DMS 273 (cell line): ENCODE data around the gene CAPN15.
A peak's percentile ranks its signal among the peaks of the same experiment; 100 is the strongest.
"Not testable (repeated sequence)": the region's sequence is repeated elsewhere in the genome, so short reads cannot be mapped to it uniquely, and the experiment has no call there.

Source experiments
- DNase-seq: peaks from one replicate; lab custom pipeline; 2025; ENCODE audit not compliant: unreplicated experiment; lab: John Stamatoyannopoulos, UW

CAPN15 gene

DNA sequence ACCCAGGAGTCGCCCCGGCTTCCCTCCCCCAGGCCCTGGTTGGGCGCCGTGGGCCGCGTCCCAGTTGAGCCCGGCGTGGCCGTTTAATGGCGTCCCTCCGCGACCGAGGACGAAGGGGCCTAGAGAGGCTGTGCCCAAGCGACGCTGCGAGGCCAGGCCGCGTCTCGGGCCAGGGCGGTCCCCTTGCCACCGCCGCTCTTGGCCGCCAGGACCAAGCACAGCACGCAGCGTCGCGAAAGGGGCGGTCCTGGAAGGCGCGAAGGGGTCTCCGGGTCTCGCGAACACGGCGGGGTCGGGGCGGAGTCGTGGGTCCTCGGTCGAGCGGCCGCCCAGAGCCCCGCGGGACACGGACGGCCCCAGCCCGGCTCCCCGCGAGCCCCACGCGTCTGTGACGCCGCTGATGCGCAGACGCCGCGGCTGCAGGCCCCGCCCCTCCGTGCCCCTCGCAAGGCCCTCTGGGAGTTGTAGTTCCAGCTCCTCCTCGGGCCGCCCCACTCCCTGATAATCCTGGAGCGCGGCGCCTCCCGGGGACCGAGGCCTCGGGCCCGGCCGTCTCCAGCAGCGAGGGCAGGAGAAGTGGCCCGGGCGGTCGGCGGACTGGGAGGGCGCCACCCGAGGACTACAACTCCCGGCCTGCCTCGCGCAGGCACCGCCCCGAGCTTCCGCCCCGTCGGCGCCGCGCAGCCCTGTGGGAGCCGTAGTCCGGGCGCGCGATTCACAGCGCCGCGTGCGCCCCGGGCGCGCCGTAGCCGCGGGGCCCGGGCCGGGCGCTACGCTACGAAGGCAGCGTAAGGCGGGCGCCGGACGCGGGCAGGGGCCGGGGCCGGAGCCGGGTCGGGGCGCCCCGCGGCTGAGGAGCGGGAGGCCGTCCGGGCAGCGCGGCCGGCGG lies at the start of gene CAPN15:
TSS of gene CAPN15 (plus strand) at position 698 of the 889 bp plus-strand sequence. CDS start 19,127 bp downstream, outside the sequence.
- peak; percentile 95 for DNase-seq

DNA sequence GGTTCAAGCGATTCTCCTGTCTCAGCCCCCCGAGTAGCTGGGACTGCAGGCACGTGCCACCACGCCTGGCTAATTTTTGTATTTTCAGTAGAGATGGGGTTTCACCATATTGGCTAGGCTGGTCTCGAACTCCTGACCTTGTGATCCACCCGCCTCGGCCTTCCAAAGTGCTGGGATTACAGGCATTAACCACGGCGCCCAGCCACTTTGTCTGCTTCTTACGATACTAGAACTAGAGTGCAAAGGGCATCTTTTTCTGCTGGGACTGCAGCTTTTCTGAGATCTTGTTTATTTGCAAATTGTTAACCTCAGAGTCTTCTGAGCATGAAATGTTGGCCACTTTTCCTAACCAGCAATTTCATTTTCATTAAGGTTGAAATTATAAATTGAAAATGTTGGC lies 49.2 kb upstream of the CAPN15 start:
- not testable (repeated sequence) for DNase-seq

DNA sequence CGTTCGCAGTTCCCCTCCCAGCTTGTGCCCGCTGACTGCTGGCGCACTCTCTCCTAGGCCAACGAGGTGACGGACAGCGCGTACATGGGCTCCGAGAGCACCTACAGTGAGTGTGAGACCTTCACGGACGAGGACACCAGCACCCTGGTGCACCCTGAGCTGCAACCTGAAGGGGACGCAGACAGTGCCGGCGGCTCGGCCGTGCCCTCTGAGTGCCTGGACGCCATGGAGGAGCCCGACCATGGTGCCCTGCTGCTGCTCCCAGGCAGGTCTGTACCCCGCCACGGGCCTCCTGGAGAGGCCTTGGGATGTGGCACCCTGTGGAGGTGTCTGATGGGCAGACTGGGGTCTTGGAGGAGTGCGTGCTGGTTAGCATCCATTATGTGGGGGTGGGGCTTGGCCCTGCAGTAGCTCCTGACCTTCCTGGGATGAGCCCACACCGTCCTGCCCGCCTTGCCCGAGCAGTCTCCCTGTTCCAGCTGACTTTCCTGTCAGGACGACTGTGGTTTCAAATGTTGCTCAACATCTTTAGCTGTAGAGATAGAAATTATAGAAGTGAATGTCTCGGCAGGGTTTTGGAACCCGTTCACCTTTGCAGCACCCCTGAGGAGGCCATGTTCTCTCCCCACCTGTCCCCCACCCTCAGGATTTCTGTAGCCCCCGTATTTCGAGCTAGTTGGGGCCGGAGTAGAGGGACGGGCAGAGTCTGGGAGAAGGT lies 44.9 kb upstream of the CAPN15 start:
- no peak for DNase-seq

DNA sequence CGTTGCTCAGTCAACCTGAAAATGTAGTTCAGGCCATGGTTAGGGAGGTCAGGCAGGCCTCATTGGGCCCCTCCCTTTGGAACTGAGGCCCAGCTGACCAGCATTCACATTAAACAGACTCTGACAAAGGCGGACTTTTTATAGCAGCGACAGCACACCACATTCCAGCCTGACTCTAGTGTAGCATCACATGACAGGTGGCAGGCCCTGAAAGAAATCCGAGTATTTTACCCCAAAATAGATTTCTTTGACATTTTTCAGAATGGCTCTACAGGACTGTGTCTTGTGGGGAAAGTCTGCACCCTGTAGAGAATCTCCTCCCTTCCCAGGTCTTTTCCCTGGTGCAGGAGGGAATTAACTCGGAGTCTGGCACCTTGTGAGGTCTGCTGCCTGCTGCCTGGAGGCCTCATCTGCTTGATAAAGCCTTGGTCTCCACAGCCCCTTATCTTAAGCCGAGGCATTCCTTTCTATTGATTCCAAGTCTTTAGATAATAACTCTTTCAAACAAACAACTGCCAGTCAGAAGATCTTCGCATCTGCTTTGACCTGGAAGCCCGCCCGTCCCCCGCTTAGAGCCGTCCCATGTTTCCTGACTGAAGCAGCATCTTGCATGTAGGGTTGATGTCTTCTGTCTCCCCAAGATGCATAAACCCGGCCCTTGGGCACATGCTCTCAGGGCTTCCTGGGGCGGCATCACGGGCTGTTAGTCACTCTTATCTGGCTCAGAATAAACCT lies 44.0 kb upstream of the CAPN15 start:
- DNase-seq: no peak

DNA sequence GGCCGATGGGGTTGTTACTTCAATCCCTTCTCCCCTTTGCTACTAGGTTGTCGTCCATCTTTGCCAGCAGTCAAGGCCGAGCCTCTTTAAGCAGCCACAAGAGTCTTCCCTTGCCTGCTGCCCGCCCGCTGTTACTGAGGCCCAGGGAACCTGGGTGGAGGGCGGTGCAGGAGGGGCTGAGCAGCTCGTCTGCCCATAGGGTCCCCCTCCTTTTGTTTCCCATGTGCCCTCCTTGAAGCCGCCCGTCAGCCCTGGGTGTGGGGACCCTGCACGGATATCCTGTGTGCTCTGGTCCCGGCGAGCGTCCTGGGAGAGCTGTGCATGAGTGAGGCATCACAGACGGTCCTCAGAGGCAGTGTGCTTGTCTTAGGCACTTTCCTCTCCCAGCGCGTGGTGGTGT lies 37.9 kb upstream of the CAPN15 start:
- DNase-seq: no peak

DNA sequence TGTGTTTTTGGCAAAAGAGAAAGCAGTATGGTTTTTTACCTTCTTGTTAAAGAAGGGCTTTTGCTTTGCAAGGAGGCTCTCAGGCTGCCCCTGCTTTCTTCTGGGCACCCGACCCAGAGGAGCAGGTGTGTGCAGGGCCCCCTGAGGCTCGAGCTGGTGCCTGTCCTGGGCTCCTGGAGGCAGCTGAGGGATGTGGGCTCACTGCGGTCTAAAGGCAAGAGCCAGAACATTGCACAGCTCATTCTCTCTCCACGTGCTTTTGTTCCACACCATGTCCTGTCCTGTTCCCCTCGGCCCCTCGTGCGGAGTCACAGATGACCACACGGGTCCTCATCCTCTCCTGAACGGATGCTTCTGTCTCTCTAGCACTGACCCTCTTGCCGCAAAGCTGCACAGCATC lies 36.7 kb upstream of the CAPN15 start:
- no peak for DNase-seq

DNA sequence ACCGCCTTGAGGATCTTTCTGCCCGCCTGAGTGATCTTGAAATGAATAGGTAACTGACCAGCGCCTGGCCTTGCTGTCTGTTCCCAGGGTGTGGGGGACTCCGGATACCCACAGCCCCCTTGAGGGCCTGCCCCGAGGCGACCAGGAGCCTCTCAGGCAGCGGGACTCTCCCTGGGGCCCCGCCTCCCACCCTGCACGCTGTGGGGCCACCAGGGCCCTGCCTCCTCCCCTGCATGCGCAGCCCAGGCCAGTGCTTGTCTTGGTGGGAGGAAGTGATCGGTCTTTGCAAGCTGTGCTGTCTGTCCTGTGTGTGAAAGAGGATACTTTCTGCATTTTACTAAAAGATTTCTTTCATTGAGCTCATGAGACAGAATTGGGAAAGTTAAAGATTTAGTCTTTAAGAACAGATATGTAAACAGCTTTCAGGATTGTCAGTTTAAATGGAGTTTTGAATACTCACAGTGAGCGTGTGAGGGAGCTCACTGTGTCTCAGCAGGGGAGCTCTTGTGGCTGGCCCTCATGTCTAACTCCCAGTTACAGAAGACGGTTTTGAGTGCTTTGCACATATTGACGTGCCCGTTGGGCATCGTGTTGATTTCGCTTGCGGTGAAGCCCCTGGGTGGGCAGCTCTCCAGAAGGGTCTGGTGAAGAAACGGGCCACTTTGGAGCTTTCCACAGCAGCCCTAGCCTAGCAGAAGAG lies 36.1 kb upstream of the CAPN15 start:
- no peak for DNase-seq

DNA sequence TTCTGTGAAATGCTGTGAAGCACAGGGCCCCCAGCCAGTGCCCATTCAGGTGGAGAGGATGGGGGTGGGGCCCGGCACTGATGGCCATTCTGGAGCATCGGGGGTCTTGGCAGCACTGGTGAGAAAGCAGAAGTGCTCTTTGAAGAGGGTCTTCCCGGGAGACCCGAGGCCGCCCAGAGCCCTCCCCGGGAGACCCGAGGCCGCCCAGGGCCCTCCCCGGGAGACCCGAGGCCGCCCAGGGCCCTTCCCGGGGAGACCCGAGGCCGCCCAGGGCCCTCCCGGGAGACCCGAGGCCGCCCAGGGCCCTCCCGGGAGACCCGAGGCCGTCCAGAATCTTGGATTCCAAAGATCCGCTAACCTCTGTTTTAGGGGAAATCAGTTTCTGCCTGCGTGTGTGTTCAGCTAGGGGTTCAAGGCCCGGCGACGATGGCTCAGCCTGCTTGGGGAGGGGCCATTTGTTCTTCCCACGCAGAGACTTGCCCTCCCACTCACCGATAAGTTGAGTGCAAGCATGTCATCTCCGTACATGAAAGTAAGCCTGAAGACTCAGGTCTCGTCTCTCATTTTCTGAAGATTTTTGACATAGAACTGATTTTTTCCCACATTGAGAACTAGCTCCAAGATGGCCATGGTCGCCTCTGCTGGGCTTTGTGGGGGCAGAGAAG lies 35.2 kb upstream of the CAPN15 start:
- DNase-seq: no peak

DNA sequence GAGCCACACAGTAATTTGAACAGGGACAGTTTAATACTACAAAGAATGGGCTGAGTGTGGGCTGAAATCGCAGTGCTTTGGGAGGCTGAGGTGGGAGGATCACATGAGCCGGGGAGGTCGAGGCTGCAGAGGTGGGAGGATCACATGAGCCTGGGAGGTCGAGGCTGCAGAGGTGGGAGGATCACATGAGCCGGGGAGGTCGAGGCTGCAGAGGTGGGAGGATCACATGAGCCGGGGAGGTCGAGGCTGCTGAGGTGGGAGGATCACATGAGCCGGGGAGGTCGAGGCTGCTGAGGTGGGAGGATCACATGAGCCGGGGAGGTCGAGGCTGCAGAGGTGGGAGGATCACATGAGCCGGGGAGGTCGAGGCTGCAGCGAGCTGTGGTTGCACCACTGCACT lies 32.8 kb upstream of the CAPN15 start:
- not testable (repeated sequence) for DNase-seq

DNA sequence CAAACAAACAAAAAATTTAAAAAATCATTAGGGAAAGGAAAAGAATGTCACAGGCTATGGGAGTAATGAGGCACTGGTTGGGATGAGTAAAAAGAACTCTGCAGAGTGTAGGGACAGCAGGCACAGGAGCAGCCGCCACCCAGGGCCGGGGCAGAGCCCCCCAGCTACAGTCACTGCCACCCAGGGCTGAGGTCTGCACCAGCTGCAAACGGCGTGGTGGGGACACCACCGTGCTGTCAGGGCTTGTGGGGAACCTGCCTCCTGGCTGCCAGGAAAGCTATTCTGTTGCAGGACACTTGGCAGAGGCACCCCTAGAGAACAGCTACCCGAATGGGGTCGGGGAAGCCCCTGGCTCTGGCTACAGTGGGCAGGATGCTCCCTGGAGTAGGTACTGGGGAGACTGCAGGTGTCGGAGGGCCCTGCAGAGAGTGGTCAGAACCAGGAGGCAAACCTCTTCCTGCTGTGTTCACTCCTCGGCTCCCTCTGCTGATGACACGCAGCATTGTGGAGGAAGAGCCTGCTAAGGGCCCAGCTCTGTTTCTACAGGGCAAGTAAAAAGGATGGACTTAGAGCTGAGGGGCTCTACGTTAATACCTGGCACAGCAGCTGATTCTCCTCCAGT lies 32.3 kb upstream of the CAPN15 start:
- peak; percentile 73 for DNase-seq

DNA sequence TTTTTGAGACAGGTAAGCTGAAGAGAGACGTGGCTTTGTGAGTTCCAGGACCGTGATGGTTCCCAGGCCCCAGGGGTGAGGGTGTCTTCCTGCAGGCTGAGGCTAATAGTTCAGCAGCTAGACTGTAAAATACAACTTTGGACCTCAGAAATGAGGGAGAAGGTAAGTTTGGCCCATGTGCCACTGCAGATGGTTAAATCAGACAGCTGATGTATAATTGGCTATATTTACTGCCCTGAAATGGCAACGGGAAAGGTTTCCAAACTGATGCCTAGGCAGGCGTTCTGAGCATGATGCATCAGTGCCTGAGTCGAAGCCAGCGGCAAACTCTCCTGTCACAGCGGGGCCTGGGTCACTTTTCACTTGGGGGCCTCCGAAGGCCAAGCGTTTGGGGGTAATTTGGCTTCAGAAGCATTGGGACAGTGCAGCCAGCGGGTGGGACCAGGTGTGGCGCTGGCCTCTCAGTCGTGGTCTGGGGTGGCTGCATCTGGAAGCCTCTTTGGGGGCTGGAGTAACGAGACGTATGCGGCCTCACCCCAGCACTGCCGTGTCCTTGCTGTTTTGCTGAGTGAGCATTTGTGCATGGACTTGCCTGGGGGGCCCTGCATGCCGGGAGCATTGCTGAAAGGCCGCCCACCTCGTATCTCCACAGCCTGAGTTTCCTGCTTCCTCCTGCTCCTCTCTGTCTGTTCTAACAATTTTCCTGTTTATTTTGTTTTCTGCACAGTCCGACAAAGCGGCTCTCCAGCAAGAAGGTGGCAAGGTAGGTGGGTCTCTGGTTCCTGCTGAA lies 31.2 kb upstream of the CAPN15 start:
- no peak for DNase-seq

DNA sequence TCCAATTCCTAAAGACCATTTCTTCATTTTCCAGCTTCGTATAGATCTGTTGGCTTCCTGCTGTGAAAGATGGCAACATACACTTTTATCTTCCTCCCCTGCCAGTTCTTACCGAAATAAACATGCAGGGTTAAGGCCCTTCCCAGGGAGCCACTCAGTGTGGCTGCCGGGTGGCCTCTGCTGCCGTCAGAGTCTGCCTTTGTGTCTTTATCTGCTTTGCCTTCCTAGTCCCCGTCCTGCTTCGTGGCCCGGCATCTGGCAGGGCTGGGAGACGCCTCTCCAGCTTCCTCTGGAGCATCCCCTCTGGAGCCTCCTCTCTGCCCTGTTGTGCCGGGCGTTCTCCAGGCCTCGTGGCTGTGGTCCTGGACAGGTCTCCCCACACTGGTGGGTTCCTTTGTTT lies 30.3 kb upstream of the CAPN15 start:
- no peak for DNase-seq

DNA sequence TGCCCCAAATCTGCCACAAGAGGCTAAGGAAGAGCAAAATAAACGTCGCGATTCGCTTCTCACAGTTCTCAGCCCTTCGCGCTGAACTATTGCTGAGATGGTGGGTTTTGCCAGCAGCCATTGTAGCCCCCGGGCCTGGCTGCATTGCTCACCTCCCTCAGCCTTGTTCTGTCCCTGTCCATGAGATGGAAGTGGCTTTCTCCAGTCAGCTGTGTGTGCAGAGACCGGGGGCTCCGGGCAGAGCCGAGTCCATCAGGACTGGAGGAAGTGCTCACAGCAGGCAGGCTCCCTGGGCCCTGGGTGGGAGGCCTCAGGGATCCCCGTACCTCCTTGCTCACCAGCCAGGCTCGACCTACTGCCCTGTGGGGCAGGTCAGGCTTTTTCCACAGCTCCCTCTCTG lies 27.6 kb upstream of the CAPN15 start:
- no peak for DNase-seq

DNA sequence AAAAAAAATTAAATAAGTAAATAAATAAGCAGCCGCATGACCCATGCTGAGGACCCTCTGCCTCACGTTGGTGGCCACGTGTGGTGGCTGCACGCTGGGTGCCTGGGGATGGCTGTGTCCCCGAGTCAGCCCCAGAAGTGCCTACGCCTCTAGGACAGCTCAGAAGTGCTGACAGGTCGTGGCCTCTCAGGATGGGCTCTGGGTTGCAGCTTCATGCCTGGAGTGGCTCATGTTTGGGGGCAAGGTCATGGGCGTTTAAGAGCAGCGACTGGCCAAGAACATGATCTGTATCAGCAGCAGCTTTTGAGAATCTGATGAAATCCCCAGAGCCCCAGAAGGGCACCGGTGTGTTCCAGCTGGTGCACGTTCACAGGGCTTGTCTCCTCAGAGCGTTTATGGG lies 26.8 kb upstream of the CAPN15 start:
- no peak for DNase-seq

DNA sequence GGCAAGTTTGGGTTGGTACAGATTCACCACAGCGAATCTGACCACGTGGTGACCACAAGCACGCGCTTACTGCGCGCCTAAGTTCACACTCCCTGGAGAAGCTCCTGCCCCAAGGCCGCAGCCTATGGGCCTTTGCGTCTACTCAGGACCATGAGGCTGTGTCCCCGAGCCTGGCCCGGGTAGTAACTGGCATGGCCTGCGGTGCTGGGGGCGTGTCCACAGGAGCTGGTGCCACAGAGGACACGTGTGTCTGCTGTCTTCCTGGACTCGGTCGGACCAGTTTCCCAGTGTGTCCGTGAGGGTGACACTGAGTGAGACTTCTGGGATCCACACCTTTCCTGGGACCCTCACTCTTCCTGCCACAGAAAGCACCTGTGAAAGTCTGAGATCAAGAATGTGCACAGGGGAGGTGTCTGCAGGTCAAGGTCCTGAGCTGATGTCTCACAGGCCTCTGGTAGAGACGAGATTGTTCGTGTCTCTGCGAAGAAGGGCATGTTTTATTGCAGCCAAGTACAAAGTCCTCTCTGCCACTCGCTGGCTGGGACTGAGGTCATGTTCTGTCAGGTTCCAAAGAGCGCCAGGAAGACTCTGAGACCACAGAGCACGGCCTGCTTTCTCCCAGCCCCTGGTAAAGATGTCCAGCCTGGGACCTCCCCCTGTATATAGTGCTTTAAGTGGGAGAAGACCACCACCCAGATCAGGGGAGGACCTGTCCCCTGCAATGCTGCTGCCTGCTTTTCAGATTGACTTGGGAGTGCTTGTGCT lies 25.2 kb upstream of the CAPN15 start:
- DNase-seq: no peak

DNA sequence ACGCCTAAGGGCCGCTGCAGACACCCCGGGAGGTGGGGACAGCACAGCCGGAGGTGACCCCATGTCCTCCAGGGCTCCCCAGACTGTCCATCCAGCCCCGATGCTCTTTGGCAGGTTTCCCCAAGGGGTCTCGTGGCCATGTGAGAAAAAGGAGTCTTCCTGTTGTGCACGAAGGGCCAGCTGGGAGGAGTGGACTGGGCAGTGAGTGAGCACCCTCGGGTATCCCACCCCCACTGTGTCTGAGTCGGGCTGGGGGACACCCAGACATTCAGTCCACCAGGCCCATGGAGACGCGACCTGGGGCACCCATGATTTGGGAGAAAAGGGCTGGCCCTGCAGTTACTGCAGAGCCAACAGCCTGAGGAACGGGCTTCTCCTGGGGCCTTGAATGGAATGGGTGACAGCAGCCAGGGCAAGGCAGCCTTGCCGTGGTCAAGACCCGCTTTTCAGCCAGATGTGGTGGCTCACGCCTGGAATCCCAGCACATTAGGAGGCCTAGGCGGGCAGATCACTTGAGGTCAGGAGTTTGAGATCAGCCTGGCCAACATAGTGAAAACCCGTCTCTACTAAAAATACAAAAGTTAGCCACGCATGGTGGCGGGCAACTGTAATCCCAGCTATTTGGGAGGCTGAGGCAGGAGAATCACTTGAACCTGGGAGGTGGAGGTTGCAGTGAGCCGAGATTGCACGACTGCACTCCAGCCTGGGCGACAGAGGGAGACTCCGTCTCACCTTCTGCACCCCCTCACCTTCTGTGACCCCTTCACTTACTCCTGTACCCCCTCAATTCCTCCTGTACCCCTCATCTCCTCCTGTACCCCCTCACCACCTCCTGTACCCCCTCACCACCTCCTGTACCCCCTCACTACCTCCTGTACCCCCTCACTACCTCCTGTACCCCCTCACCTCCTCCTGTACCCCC lies 24.1 kb upstream of the CAPN15 start:
- no peak for DNase-seq

DNA sequence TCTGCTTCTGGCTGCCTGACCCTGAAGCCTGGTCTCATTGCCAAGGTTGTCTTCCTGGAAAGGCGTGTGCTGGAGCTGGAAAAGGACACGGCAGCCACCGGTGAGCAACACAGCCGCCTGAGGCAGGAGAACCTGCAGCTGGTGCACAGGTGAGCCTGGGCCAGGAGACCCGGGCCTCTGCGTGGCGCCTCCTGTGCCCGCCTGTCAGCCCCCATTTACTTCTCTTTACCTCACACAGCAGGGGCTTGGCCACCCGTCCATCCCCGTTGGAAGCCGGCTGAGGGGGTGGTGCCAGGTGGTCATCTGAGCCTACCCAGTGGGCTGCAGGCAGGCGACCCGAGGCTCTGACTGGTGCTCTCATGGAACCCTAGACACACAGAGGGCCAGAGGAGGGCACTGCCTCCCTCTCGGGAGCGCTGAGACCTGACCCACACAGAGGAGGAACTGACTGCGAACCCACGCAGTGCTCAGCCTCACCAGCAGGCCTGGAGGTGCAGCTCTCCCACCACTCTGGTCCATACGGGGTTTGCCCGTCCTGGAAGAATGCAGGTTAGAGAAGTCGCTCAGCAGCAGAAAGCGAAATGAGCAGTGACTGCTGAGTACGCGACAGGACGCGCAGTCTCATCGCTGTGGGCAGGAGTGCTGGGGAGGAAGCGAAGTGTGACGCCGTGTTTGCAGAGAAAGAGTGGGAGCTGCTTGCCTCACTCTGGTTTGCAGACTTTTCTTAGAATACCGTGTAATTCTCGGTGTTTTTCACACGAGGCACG lies 21.9 kb upstream of the CAPN15 start:
- DNase-seq: no peak
